GM10266 (cell line): Measurements from ENCODE around the gene AUH.

Experiments
- DNase-seq: peaks from one replicate; pipeline ENCODE4 v3.0.0; 2012; ENCODE audit errors: extremely low spot score
- CTCF ChIP-seq: IDR thresholded peaks from 2 replicates; pipeline ENCODE4 v1.5.1; 2012; ENCODE audit warnings: mild to moderate bottlenecking, low read depth; ENCODE audit not compliant: control insufficient read depth, insufficient read depth; ENCODE audit errors: missing control alignments

Gene AUH

GRCh38 chr9:91188719-91189590 is 172.8 kb downstream of the AUH start:
- no peak for TF ChIP-seq CTCF
- DNase-seq, result no peak

- DNase-seq, result no peak
- TF ChIP-seq CTCF, result no peak
These were observed 173.8 kb downstream of the AUH start for GRCh38 chr9:91187965-91188344.

DNA sequence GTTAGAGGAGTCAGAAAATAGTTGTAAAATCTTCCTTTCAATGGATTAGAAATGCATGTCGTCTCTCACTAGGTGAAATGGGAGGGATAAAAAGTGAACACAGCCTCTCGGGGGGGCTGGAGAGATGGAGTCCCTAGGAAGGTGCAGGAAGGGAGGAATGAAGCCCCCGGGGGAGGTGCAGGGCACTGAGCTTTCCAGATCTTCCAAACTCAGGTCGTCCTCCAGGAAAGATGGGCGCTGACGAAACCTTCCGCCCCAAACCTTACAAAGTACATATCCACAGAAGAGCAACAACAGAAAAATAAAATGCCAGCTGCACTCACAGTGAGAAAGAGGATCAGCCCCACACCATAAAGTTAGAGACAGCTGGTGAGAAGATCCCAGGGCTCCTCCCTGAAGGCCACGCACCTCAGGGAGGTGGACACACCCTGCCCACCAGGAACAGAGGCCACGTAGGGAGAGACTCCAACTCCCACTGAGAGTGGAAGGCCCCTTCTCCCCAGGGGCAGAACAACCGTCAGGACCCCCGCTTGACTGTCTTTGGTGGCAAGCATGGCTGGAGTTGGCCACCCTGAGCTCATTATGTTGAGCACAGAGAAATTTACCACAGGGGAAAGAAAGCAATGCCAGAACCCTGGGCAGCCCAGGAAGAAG is 174.3 kb downstream of the AUH start:
- DNase-seq, result no peak
- TF ChIP-seq CTCF, result no peak

GRCh38 chr9:91186632-91187108 is 175.0 kb downstream of the AUH start:
- no peak for TF ChIP-seq CTCF
- no peak for DNase-seq

- TF ChIP-seq CTCF, result no peak
- no peak for DNase-seq
These were observed 176.4 kb downstream of the AUH start for GRCh38 chr9:91185193-91185886.

DNA sequence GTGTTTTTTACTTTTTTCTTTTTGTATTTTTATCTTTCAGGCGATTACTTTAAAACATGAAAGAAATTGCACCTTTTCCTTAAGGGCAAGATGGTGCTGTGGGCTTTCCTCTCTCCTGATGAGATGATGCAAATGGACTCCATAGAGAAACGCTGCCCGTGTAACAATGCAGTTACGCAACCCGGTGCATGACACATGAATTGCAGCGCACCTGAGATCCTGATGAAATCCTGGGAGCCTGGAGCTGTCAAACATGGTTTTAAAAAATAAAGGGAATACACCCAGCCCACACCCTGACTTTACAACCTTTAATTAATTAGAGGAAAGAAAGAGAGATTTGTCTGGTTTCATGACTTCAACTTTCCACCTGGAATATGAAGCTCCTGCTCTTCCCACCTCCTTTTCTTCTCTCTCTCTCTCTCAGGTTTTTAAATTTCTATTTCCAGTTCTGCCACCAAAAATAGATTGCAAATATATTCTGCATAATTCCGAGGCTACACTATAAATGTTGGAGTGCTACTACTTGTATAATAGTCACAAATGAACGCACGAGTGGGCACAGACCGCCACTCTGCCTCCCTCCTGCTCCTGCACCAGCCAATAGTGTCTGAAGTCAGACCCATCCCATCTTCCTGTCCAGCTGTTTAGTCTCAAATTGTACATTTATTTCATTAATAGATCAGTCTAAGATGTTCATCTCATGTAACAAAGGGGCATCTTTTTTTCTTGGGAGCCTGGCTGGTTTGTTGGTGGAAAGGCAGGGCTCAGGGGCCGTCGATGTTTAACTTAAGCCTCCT is 179.1 kb downstream of the AUH start:
- no peak for DNase-seq
- TF ChIP-seq CTCF, result no peak
